Hepatocyte (in vitro differentiated cells): ENCODE measurements around the gene ATIC. TPM values are rescaled to one million over a fixed set of nuclear protein-coding genes. Genes with fewer than 3 reads are reported as not detected.

Experiments
- DNase-seq: peaks from one replicate; pipeline ENCODE4 v3.0.0-alpha.2; 2016; ENCODE audit warnings: low spot score
- H2AFZ ChIP-seq: fragments of 200-600 bp; sonication (generic); 2 replicates; pipeline ENCODE4 v1.6.0; 2016; ENCODE audit warnings: antibody characterized with exemption, mild to moderate bottlenecking
- H3K27ac ChIP-seq: fragments of 200-600 bp; sonication (generic); 2 replicates; pipeline ENCODE4 v1.5.1; 2016; ENCODE audit warnings: mild to moderate bottlenecking
- H3K27me3 ChIP-seq: fragments of 200-600 bp; sonication (generic); 2 replicates; pipeline ENCODE4 v1.6.1; 2016
- H3K36me3 ChIP-seq: fragments of 200-600 bp; sonication (generic); replicated peaks from 2 replicates; pipeline ENCODE4 v1.5.1; 2016; ENCODE audit warnings: low read depth; ENCODE audit not compliant: insufficient read depth
- H3K4me1 ChIP-seq: fragments of 200-600 bp; sonication (generic); 2 replicates; pipeline ENCODE4 v1.5.1; 2016; ENCODE audit warnings: mild to moderate bottlenecking, moderate library complexity; ENCODE audit not compliant: insufficient read depth
- H3K4me2 ChIP-seq: fragments of 200-600 bp; sonication (generic); 2 replicates; pipeline ENCODE4 v1.6.0; 2016
- H3K4me3 ChIP-seq: fragments of 200-600 bp; sonication (generic); 2 replicates; pipeline ENCODE4 v1.5.1; 2016; ENCODE audit warnings: mild to moderate bottlenecking
- H3K79me2 ChIP-seq: fragments of 200-600 bp; sonication (generic); 2 replicates; pipeline ENCODE4 v1.6.0; 2017; ENCODE audit warnings: mild to moderate bottlenecking
- H3K9me2 ChIP-seq: fragments of 200-600 bp; sonication (generic); replicated peaks from 2 replicates; pipeline ENCODE4 v1.6.0; 2017; ENCODE audit warnings: mild to moderate bottlenecking; ENCODE audit not compliant: insufficient read depth
- H3K9me3 ChIP-seq: fragments of 200-600 bp; sonication (generic); 2 replicates; pipeline ENCODE4 v1.5.1; 2016; ENCODE audit warnings: low read depth, mild to moderate bottlenecking
- H4K20me1 ChIP-seq: fragments of 200-600 bp; sonication (generic); 2 replicates; pipeline ENCODE4 v1.6.0; 2016; ENCODE audit warnings: mild to moderate bottlenecking; ENCODE audit not compliant: insufficient read depth, poor library complexity, severe bottlenecking
- CTCF ChIP-seq: fragments of 200-600 bp; sonication (generic); IDR thresholded peaks from 2 replicates; pipeline ENCODE4 v1.5.1; 2016; ENCODE audit warnings: antibody characterized with exemption, mild to moderate bottlenecking; ENCODE audit not compliant: poor library complexity
- EZH2 ChIP-seq: fragments of 200-600 bp; sonication (generic); IDR thresholded peaks from 2 replicates; pipeline ENCODE4 v1.6.1; 2016; ENCODE audit warnings: antibody characterized with exemption, mild to moderate bottlenecking, borderline replicate concordance
- EZH2phosphoT487 ChIP-seq: fragments of 200-600 bp; sonication (generic); IDR thresholded peaks from one replicate; pipeline ENCODE4 v1.6.1; 2018; ENCODE audit warnings: antibody characterized with exemption, mild to moderate bottlenecking, low read depth, moderate library complexity; ENCODE audit not compliant: unreplicated experiment, severe bottlenecking
- WGBS: methylation state at CpG from one replicate; pipeline ENCODE4 v1.1.6; 2016; ENCODE audit warnings: low lambda C conversion rate; ENCODE audit errors: missing lambda C conversion rate; 5-methylcytosine and 5-hydroxymethylcytosine counted together
- polyA plus RNA-seq: library from polyadenylated mRNA; unstranded; fragments of >200 nt; fragmentation: Nextera tagmentation; extraction: Ambion mirVana; gene quantifications from 2 replicates; pipeline ENCODE4 v1.2.1, GENCODE V29; 2016
- total RNA-seq: library from RNA; depleted of rRNA; stranded (reverse); fragments of >200 nt; gene quantifications from 2 replicates; pipeline ENCODE4 v1.2.3, GENCODE V29; 2014

The ATIC gene
- total and polyA plus RNA-seq, 2 experiments from 2014 or later = 19.6 to 82.7 TPM

DNA sequence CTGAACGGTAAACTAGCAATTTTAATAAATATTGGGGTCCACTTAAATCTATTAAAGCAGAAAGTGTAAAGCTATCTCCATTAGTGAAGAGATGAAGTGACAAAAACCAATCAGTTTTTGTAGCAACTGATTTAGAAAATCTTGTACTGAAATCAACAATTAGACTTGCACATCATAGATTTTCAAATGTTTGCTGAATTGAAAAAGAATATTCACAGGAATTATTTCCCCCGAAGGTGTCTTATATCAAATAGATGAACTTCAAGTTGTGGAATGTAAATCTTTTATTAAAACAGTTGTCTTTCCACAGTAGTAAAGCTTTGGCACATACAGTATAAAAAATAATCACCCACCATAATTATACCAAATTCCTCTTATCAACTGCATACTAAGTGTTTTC lies 48.7 kb downstream of the ATIC start:
- peaks cover 9% of the 10 kb centered on the region for H3K36me3 ChIP-seq
- no peaks in the 10 kb centered on the region for H4K20me1 ChIP-seq
- DNase-seq = no peak
- no peaks in the 10 kb centered on the region for H3K9me3 ChIP-seq
- no peak overlapping the region for H3K4me3 ChIP-seq
- no peaks in the 10 kb centered on the region for H3K4me1 ChIP-seq
- 90% methylated on average over 2 of the region's 2 CpGs for WGBS
- no peaks in the 10 kb centered on the region for H3K9me2 ChIP-seq
- no peak overlapping the region for H2AFZ ChIP-seq
- H3K27me3 ChIP-seq = no peaks in the 10 kb centered on the region
- TF ChIP-seq EZH2phosphoT487 (no peak), CTCF (no peak), EZH2 (no peak)
- H3K4me2 ChIP-seq = no peak overlapping the region
- H3K79me2 ChIP-seq = no peaks in the 10 kb centered on the region
- H3K27ac ChIP-seq = no peak overlapping the region

DNA sequence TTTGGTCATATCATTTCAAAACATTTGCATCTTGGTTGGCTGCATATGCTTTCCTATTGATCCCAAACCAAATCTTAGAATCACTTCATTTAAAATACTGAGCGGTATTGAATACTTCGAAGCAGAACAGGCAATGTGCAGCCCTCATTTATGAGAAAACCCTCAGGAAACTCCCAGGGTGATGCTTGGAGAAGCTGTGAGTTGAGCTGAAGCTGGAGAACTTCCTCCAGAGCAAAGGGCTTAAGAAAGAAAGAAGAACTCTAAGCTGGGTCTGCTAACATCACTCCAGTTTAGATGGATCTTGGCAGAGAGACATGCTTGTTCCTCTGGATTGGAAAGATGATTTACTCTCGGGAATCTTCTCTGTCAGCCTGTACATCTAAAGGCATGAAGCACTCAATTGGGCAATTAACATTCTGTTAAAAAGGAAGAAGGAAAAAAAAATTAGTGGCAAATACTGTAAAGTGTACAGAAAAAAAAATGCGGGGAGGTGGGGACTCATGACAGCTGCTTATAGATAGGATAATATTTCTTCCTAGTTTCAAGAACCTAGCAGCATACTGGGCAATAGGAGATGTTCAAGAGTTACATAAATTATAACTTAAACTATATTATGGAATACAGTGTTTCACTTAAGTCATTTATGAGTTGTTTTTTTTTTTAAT lies 49.5 kb downstream of the ATIC start:
- H3K9me3 ChIP-seq = no peaks in the 10 kb centered on the region
- H2AFZ ChIP-seq = no peak overlapping the region
- 93% methylated on average over 4 of the region's 4 CpGs for WGBS
- H3K4me2 ChIP-seq = no peak overlapping the region
- H3K27me3 ChIP-seq = no peaks in the 10 kb centered on the region
- H3K27ac ChIP-seq = no peak overlapping the region
- no peaks in the 10 kb centered on the region for H3K4me1 ChIP-seq
- no peaks in the 10 kb centered on the region for H3K79me2 ChIP-seq
- H3K4me3 ChIP-seq = no peak overlapping the region
- H3K36me3 ChIP-seq = peaks cover 10% of the 10 kb centered on the region
- TF ChIP-seq EZH2 = no peak
- no peak for TF ChIP-seq CTCF
- TF ChIP-seq EZH2phosphoT487 = no peak
- no peak for DNase-seq
- H4K20me1 ChIP-seq = no peaks in the 10 kb centered on the region
- no peaks in the 10 kb centered on the region for H3K9me2 ChIP-seq

DNA sequence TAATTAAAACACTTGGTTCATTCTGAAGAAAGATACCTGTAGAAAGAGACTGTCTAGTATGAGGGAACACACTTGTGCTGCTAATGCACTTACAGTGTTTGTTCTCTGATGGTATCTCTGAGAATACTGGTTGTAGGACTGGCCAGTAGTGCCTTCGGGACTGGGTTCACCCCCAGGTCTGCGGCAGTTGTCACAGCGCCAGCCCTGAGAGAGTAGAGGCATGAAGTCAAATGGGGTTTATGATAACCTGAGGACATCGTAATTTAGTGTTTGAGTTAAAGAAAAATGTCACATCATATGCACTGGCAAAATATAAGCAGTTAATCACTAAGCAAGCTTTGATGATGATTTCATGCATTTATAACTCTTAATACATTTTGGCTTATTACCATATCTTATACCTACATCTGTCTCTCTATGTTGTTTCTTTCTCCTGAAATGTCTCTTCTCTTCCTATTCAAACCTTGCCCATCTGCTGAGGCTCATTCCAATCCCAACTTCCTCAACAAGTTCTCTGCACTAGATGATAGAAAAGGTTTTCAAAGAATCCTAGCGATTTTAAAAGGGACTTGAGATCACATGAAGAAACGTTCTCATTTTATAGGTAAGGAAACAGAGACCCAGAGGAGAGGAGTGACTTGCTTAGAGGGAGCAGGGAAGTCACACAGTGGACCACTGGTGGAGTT lies 50.2 kb downstream of the ATIC start:
- H3K4me3 ChIP-seq = no peak overlapping the region
- no peak overlapping the region for H3K4me2 ChIP-seq
- TF ChIP-seq EZH2 (no peak), EZH2phosphoT487 (no peak), CTCF (no peak)
- 79% methylated on average over 6 of the region's 6 CpGs for WGBS
- H3K9me2 ChIP-seq = no peaks in the 10 kb centered on the region
- H3K36me3 ChIP-seq = peaks cover 14% of the 10 kb centered on the region
- no peaks in the 10 kb centered on the region for H3K9me3 ChIP-seq
- no peak overlapping the region for H3K27ac ChIP-seq
- no peaks in the 10 kb centered on the region for H3K27me3 ChIP-seq
- no peaks in the 10 kb centered on the region for H4K20me1 ChIP-seq
- no peak for DNase-seq
- H2AFZ ChIP-seq = no peak overlapping the region
- H3K4me1 ChIP-seq = no peaks in the 10 kb centered on the region
- no peaks in the 10 kb centered on the region for H3K79me2 ChIP-seq

DNA sequence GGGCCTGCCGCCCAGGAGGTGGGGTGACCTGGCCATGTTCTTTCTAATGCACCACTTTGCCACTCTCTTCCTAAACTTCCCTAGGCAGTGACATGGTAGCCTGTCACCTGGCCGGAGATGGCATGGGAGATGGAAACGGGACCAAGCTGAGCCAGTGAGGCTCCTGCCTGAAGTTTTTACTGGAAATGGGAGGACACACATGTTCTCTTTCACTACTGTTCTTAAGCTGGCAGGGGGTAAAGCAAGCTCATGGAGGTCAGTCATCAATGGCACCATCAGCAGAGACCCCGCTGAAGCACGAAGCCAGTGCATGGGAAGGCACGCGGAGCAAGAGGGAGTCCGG lies 50.7 kb downstream of the ATIC start:
- TF ChIP-seq EZH2phosphoT487 (no peak), EZH2 (no peak)
- Histone ChIP-seq H3K4me2 (no peak overlapping the region), H3K9me3 (no peaks in the 10 kb centered on the region), H4K20me1 (no peaks in the 10 kb centered on the region), H3K27me3 (no peaks in the 10 kb centered on the region), H3K36me3 (peaks cover 14% of the 10 kb centered on the region), H3K27ac (no peak overlapping the region), H3K9me2 (no peaks in the 10 kb centered on the region), H3K79me2 (no peaks in the 10 kb centered on the region), H2AFZ (no peak overlapping the region), H3K4me3 (no peak overlapping the region), H3K4me1 (no peaks in the 10 kb centered on the region)
- 97% methylated on average over 8 of the region's 8 CpGs for WGBS
- DNase-seq = no peak
